Neuron (in vitro differentiated cells): ENCODE data around the gene C4orf54.

Experiments used
- H2AFZ ChIP-seq: one replicate; pipeline ENCODE4 v1.6.1; 2013; ENCODE audit warnings: low read depth, mild to moderate bottlenecking, inconsistent platforms, low read length, moderate library complexity
- H3K27me3 ChIP-seq: one replicate; pipeline ENCODE4 v1.6.1; 2013; ENCODE audit warnings: low read length; ENCODE audit not compliant: insufficient read depth
- H3K36me3 ChIP-seq: one replicate; pipeline ENCODE4 v1.6.1; 2013; ENCODE audit warnings: low read length; ENCODE audit not compliant: insufficient read depth
- H3K4me1 ChIP-seq: one replicate; pipeline ENCODE4 v1.6.1; 2013; ENCODE audit warnings: low read length; ENCODE audit not compliant: insufficient read depth
- H3K4me3 ChIP-seq: 2 replicates; pipeline ENCODE4 v1.5.1; 2013; ENCODE audit warnings: mild to moderate bottlenecking, low read length, moderate library complexity
- H3K9me3 ChIP-seq: one replicate; pipeline ENCODE4 v1.6.1; 2013; ENCODE audit warnings: low read length

The C4orf54 gene

GRCh38 chr4:99668472-99668871 is 10.8 kb upstream of the C4orf54 start:
- Histone ChIP-seq H3K4me3 (no peak overlapping the region), H3K9me3 (no peaks in the 10 kb centered on the region), H2AFZ (no peak overlapping the region), H3K4me1 (peaks cover 5% of the 10 kb centered on the region), H3K27me3 (no peaks in the 10 kb centered on the region), H3K36me3 (no peaks in the 10 kb centered on the region)

- Histone ChIP-seq H3K9me3 (no peaks in the 10 kb centered on the region), H3K4me3 (no peak overlapping the region), H2AFZ (no peak overlapping the region), H3K36me3 (no peaks in the 10 kb centered on the region), H3K4me1 (peaks cover 5% of the 10 kb centered on the region), H3K27me3 (no peaks in the 10 kb centered on the region)
These were observed 8.4 kb upstream of the C4orf54 start for GRCh38 chr4:99665983-99666382.

GRCh38 chr4:99664716-99665115 is 7.1 kb upstream of the C4orf54 start:
- Histone ChIP-seq H3K9me3 (no peaks in the 10 kb centered on the region), H3K4me1 (peaks cover 5% of the 10 kb centered on the region), H2AFZ (no peak overlapping the region), H3K27me3 (no peaks in the 10 kb centered on the region), H3K36me3 (no peaks in the 10 kb centered on the region), H3K4me3 (no peak overlapping the region)

GRCh38 chr4:99661907-99662306 is 4.3 kb upstream of the C4orf54 start:
- H3K27me3 ChIP-seq = no peaks in the 10 kb centered on the region
- no peak overlapping the region for H3K4me3 ChIP-seq
- H3K4me1 ChIP-seq = peaks cover 5% of the 10 kb centered on the region
- no peaks in the 10 kb centered on the region for H3K36me3 ChIP-seq
- H2AFZ ChIP-seq = no peak overlapping the region
- no peaks in the 10 kb centered on the region for H3K9me3 ChIP-seq

- Histone ChIP-seq H3K36me3 (no peaks in the 10 kb centered on the region), H3K27me3 (no peaks in the 10 kb centered on the region), H2AFZ (no peak overlapping the region), H3K9me3 (no peaks in the 10 kb centered on the region), H3K4me3 (no peak overlapping the region), H3K4me1 (no peaks in the 10 kb centered on the region)
These were observed 1.0 kb upstream of the C4orf54 start for GRCh38 chr4:99658666-99659065.

- Histone ChIP-seq H3K4me1 (no peaks in the 10 kb centered on the region), H3K9me3 (peaks cover 2% of the 10 kb centered on the region), H3K36me3 (no peaks in the 10 kb centered on the region), H2AFZ (no peak overlapping the region), H3K27me3 (no peaks in the 10 kb centered on the region), H3K4me3 (no peak overlapping the region)
These were observed 2.1 kb downstream of the C4orf54 start for GRCh38 chr4:99655308-99656081.

GRCh38 chr4:99654361-99654761 is 3.3 kb downstream of the C4orf54 start:
- Histone ChIP-seq H2AFZ (no peak overlapping the region), H3K4me1 (no peaks in the 10 kb centered on the region), H3K27me3 (no peaks in the 10 kb centered on the region), H3K4me3 (no peak overlapping the region), H3K36me3 (no peaks in the 10 kb centered on the region), H3K9me3 (peaks cover 2% of the 10 kb centered on the region)

GRCh38 chr4:99653916-99654315 is 3.7 kb downstream of the C4orf54 start:
- Histone ChIP-seq H2AFZ (no peak overlapping the region), H3K4me1 (peaks cover under 1% of the 10 kb centered on the region), H3K4me3 (no peak overlapping the region), H3K27me3 (no peaks in the 10 kb centered on the region), H3K36me3 (no peaks in the 10 kb centered on the region), H3K9me3 (peaks cover 2% of the 10 kb centered on the region)

- peaks cover 2% of the 10 kb centered on the region for H3K9me3 ChIP-seq
- H3K36me3 ChIP-seq = no peaks in the 10 kb centered on the region
- no peaks in the 10 kb centered on the region for H3K27me3 ChIP-seq
- H3K4me3 ChIP-seq = no peak overlapping the region
- H3K4me1 ChIP-seq = peaks cover 11% of the 10 kb centered on the region
- H2AFZ ChIP-seq = no peak overlapping the region
These were observed 4.8 kb downstream of the C4orf54 start for GRCh38 chr4:99652596-99653436.

- Histone ChIP-seq H3K27me3 (no peaks in the 10 kb centered on the region), H3K36me3 (no peaks in the 10 kb centered on the region), H3K4me3 (no peak overlapping the region), H3K4me1 (peaks cover 14% of the 10 kb centered on the region), H2AFZ (no peak overlapping the region), H3K9me3 (peaks cover 2% of the 10 kb centered on the region)
These were observed 5.7 kb downstream of the C4orf54 start for GRCh38 chr4:99651811-99652485.

- Histone ChIP-seq H2AFZ (no peak overlapping the region), H3K4me3 (no peak overlapping the region), H3K27me3 (no peaks in the 10 kb centered on the region), H3K36me3 (no peaks in the 10 kb centered on the region), H3K9me3 (peaks cover 2% of the 10 kb centered on the region), H3K4me1 (peaks cover 14% of the 10 kb centered on the region)
These were observed 6.4 kb downstream of the C4orf54 start for GRCh38 chr4:99651016-99651769.

GRCh38 chr4:99649778-99650177 is 7.8 kb downstream of the C4orf54 start:
- no peak overlapping the region for H2AFZ ChIP-seq

More at GRCh38 chr4:99649778-99650177, 7.8 kb downstream of the C4orf54 start:
- Histone ChIP-seq H3K9me3 (peaks cover 2% of the 10 kb centered on the region), H3K27me3 (no peaks in the 10 kb centered on the region), H3K4me3 (no peak overlapping the region), H3K4me1 (peaks cover 23% of the 10 kb centered on the region), H3K36me3 (no peaks in the 10 kb centered on the region)
